CD14-positive monocyte (primary cell): Measurements from ENCODE around the gene GATAD2A. TPM values are rescaled to one million over a fixed set of nuclear protein-coding genes. Genes with fewer than 3 reads are reported as not detected.

ENCODE experiments used
- DNase-seq, 3 donors: peaks; one replicate each; pipeline ENCODE4 v3.0.0-alpha.2; 2011 to 2022
- H2AFZ ChIP-seq: 2 replicates; pipeline ENCODE4 v1.6.0; 2012; ENCODE audit warnings: mild to moderate bottlenecking, low read depth, low read length, inconsistent platforms; ENCODE audit not compliant: insufficient read depth, poor library complexity, severe bottlenecking
- H3K27ac ChIP-seq, 2 donors: 1 replicate in 1 of 2; 2 replicates in 1 of 2; pipeline ENCODE4 v1.5.1; 2012 to 2013; ENCODE audit warnings: low read length in 2 of 2, control low read depth in 1 of 2, inconsistent platforms in 1 of 2, low read depth in 1 of 2, mild to moderate bottlenecking in 1 of 2
- H3K27me3 ChIP-seq, 2 donors: one replicate each; pipeline versions ENCODE4 v1.6.0 to v1.6.1; 2011 to 2013; ENCODE audit warnings: low read length in 2 of 2; ENCODE audit not compliant: control insufficient read depth in 2 of 2, insufficient read depth in 2 of 2
- H3K36me3 ChIP-seq, 2 donors: replicated peaks in 1 of 2; 1 replicate in 1 of 2; 2 replicates in 1 of 2; pipeline versions ENCODE4 v1.5.1 to v1.6.1; 2012 to 2013; ENCODE audit warnings: low read length in 2 of 2, control low read depth in 1 of 2, inconsistent platforms in 1 of 2, mild to moderate bottlenecking in 1 of 2; ENCODE audit not compliant: insufficient read depth in 2 of 2, control insufficient read depth in 1 of 2
- H3K4me1 ChIP-seq, 2 donors: 1 replicate in 1 of 2; 2 replicates in 1 of 2; pipeline versions ENCODE4 v1.5.1 to v1.6.1; 2012 to 2013; ENCODE audit warnings: low read length in 2 of 2, control low read depth in 1 of 2, inconsistent platforms in 1 of 2, mild to moderate bottlenecking in 1 of 2, moderate library complexity in 1 of 2; ENCODE audit not compliant: insufficient read depth in 2 of 2, control insufficient read depth in 1 of 2
- H3K4me2 ChIP-seq: replicated peaks from 2 replicates; pipeline ENCODE3; 2012; ENCODE audit warnings: low read length, moderate library complexity, mild to moderate bottlenecking; ENCODE audit not compliant: poor library complexity, severe bottlenecking; ENCODE audit errors: extremely low read depth
- H3K4me3 ChIP-seq, 3 experiments: fragments of 200-600 bp in 1 of 3; sonication (generic) in 1 of 3; replicated peaks in 1 of 3; 1 replicate in 2 of 3; 2 replicates in 1 of 3; pipeline ENCODE4 v1.5.1; 2011 to 2013; ENCODE audit warnings: low read length in 3 of 3, mild to moderate bottlenecking in 3 of 3, control low read depth in 2 of 3, low read depth in 2 of 3, inconsistent platforms in 1 of 3, moderate library complexity in 1 of 3
- H3K79me2 ChIP-seq: 2 replicates; pipeline ENCODE4 v1.6.0; 2012; ENCODE audit warnings: mild to moderate bottlenecking, control low read depth, inconsistent platforms, low read length, moderate library complexity; ENCODE audit not compliant: insufficient read depth
- H3K9ac ChIP-seq: 2 replicates; pipeline ENCODE4 v1.6.0; 2017; ENCODE audit warnings: low read length, mild to moderate bottlenecking; ENCODE audit not compliant: insufficient read depth, poor library complexity, severe bottlenecking
- H3K9me3 ChIP-seq, 2 donors: replicated peaks in 1 of 2; 1 replicate in 1 of 2; 2 replicates in 1 of 2; pipeline versions ENCODE4 v1.5.1 to v1.6.1; 2012 to 2013; ENCODE audit warnings: low read length in 2 of 2, control low read depth in 1 of 2; ENCODE audit not compliant: control insufficient read depth in 1 of 2, insufficient read depth in 1 of 2
- H4K20me1 ChIP-seq: 2 replicates; pipeline ENCODE4 v1.6.0; 2012; ENCODE audit warnings: mild to moderate bottlenecking, low read length, control low read depth, moderate library complexity; ENCODE audit not compliant: insufficient read depth
- H3K27ac Mint-ChIP-seq, 7 donors: one replicate each; pipeline ENCODE4 v1.8.0; 2020; ENCODE audit warnings: mild to moderate bottlenecking in 7 of 7, mixed read lengths in 7 of 7, moderate library complexity in 6 of 7, inconsistent platforms in 2 of 7
- H3K27me3 Mint-ChIP-seq, 3 donors: one replicate each; pipeline ENCODE4 v1.8.0; 2021 to 2022; ENCODE audit warnings: low read depth in 3 of 3, mild to moderate bottlenecking in 3 of 3, mixed read lengths in 3 of 3, moderate library complexity in 3 of 3, inconsistent platforms in 1 of 3
- H3K36me3 Mint-ChIP-seq, 2 donors: one replicate each; pipeline ENCODE4 v1.8.0; 2020; ENCODE audit warnings: mixed read lengths in 2 of 2, inconsistent platforms in 1 of 2, mild to moderate bottlenecking in 1 of 2
- H3K4me1 Mint-ChIP-seq: one replicate; pipeline ENCODE4 v1.8.0; 2020; ENCODE audit warnings: mild to moderate bottlenecking, mixed read lengths
- H3K4me3 Mint-ChIP-seq, 2 donors: one replicate each; pipeline ENCODE4 v1.8.0; 2020; ENCODE audit warnings: mild to moderate bottlenecking in 2 of 2, mixed read lengths in 2 of 2, moderate library complexity in 1 of 2
- H3K9me3 Mint-ChIP-seq, 7 donors: one replicate each; pipeline ENCODE4 v1.8.0; 2020 to 2022; ENCODE audit warnings: mixed read lengths in 7 of 7, mild to moderate bottlenecking in 6 of 7, moderate library complexity in 6 of 7, inconsistent platforms in 2 of 7
- WGBS: methylation state at CpG from one replicate; pipeline ENCODE4 v1.1.5; 2013; ENCODE audit warnings: missing lambda C conversion rate; ENCODE audit not compliant: insufficient coverage; 5-methylcytosine and 5-hydroxymethylcytosine counted together
- intact Hi-C, 2 donors: fragments of 100-400 bp; cut with micrococcal nuclease; formaldehyde crosslinking; loops; one replicate each; pipeline versions ENCODE4 v1.15.0 to v1.15.1; 2023
- polyA plus RNA-seq, 3 donors: library from polyadenylated mRNA; depleted of rRNA in 1 of 3; unstranded in 2 of 3; stranded (reverse) in 1 of 3; fragments of 300-500 nt in 2 of 3; fragments of >200 nt in 1 of 3; fragmentation: Illumina TruSeq in 2 of 3; gene quantifications; 1 replicate in 2 of 3; 2 replicates in 1 of 3; pipeline ENCODE4 v1.2.3, GENCODE V29; 2012 to 2021
- TF ChIP-seq, protein P1 (sequence below): fragments of 200-600 bp; IDR thresholded peaks from one replicate; pipeline ENCODE4 v1.8.0; 2022; ENCODE audit warnings: antibody characterized with exemption, mild to moderate bottlenecking

Gene GATAD2A
- polyA plus RNA-seq, 3 donors = 8.0 to 35.9 (median 8.7) TPM

DNA sequence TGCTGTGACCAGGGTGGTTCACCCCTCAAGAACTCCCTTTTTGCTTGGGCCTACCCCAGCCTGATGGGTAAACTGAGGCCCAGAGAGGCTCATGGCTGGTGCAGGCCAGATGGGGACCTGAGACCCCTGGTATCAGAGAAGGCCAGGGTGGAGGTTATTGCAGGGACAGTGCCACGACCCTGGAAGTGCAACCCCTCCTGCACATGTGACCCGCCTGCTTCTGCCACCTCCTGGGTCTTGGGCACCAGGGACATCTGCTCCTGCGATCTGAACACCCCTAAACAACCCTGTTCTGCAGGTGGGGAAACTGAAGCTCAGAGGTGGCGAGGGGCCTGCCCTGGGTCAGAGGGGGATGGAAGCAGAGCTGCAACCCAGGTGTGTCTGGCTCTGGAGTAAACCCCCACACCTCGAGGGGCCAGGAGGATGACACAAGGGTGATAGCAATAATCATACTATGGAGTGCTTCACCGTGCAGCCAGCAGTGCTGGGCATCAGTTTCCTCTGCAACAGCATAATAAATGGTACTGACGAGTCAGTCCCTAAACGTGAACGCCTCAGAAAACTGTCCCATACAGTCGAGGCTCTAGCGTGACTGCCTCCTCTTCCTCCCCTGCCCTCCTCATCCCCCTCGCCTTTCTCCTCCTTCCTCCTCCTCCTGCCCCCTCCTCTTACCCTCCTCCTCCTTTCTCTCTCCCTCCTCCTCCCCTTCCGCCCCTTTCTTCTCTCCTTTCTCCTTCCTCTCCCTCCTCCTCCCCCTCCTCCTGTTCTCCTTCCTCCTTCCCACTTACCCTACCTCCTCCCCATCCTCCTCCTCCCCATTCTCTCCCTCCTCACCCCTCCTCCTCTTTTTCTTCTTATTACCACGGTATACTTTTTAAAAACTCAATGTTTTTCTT is 127.6 kb downstream of the GATAD2A start:
- Mint-ChIP-seq H3K4me3 (no peak overlapping the region), H3K27me3 (peaks cover 11 to 25% (median 21%) of the 10 kb centered on the region in 3 donors), H3K9me3 (peaks cover 0 to 11% (median 6%) of the 10 kb centered on the region in 7 donors), H3K36me3 (peaks cover 17 to 31% of the 10 kb centered on the region in 2 donors), H3K4me1 (peaks cover 11% of the 10 kb centered on the region), H3K27ac (no peak overlapping the region)
- Histone ChIP-seq H4K20me1 (no peaks in the 10 kb centered on the region), H2AFZ (no peak overlapping the region), H3K27ac (no peak overlapping the region), H3K4me3 (no peak overlapping the region), H3K9me3 (no peaks in the 10 kb centered on the region), H3K4me2 (no peak overlapping the region), H3K27me3 (peaks cover 0 to 14% of the 10 kb centered on the region in 2 donors), H3K9ac (no peak overlapping the region), H3K4me1 (peaks cover 1 to 3% of the 10 kb centered on the region in 2 donors), H3K79me2 (no peaks in the 10 kb centered on the region), H3K36me3 (peaks cover 7 to 15% of the 10 kb centered on the region in 2 donors)
- TF ChIP-seq, protein P1, sequence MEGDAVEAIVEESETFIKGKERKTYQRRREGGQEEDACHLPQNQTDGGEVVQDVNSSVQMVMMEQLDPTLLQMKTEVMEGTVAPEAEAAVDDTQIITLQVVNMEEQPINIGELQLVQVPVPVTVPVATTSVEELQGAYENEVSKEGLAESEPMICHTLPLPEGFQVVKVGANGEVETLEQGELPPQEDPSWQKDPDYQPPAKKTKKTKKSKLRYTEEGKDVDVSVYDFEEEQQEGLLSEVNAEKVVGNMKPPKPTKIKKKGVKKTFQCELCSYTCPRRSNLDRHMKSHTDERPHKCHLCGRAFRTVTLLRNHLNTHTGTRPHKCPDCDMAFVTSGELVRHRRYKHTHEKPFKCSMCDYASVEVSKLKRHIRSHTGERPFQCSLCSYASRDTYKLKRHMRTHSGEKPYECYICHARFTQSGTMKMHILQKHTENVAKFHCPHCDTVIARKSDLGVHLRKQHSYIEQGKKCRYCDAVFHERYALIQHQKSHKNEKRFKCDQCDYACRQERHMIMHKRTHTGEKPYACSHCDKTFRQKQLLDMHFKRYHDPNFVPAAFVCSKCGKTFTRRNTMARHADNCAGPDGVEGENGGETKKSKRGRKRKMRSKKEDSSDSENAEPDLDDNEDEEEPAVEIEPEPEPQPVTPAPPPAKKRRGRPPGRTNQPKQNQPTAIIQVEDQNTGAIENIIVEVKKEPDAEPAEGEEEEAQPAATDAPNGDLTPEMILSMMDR = no peak
- WGBS = 55% methylated on average over 9 of the region's 14 CpGs
- DNase-seq = no peak
- intact Hi-C loops = loop anchor here (1.0 to 10.0 kb wide), 5 partner anchors 111 to 426 kb away; no protein-coding TSS in a partner anchor

DNA sequence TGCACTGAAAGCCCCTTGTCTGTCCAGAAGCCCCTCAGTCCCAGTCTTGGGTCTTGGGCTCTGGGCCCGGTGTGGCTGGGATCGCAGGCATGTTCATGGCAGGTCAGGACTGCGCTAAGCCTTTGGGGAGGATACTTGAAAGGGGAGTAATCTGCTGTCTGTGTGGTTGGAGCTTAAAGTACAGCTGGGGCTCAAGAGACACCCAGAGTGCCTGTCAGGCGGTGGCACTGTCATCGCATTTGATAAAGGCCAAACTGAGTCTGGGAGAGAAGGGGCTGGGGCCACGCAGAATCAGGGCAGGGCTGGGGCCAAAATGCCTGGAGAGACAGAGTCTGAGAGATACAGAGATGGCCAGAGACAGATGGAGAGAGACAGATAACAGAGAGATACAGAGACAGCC is 128.4 kb downstream of the GATAD2A start:
- H3K4me3 Mint-ChIP-seq = no peak overlapping the region
- intact Hi-C loops = loop anchor here (2.0 to 10.0 kb wide), 4 partner anchors 111 to 425 kb away; no protein-coding TSS in a partner anchor

More for the DNA sequence above, 128.4 kb downstream of the GATAD2A start:
- Mint-ChIP-seq H3K27ac (peak overlapping the region in 1 of 7 donors; percentile 4), H3K4me1 (peaks cover 17% of the 10 kb centered on the region), H3K9me3 (peaks cover 0 to 11% (median 7%) of the 10 kb centered on the region in 7 donors), H3K27me3 (peaks cover 17 to 30% (median 28%) of the 10 kb centered on the region in 3 donors), H3K36me3 (peaks cover 12 to 24% of the 10 kb centered on the region in 2 donors)
- H4K20me1 ChIP-seq = no peaks in the 10 kb centered on the region
- TF ChIP-seq, protein P1 = no peak
- H2AFZ ChIP-seq = no peak overlapping the region
- peaks cover 6 to 21% of the 10 kb centered on the region in 2 donors for H3K27me3 ChIP-seq
- DNase-seq = no peak
- no peak overlapping the region for H3K4me2 ChIP-seq
- WGBS = 97% methylated on average over 6 of the region's 6 CpGs
- H3K9me3 ChIP-seq = peaks cover 0 to 7% of the 10 kb centered on the region in 2 donors
- H3K9ac ChIP-seq = no peak overlapping the region
- no peaks in the 10 kb centered on the region for H3K79me2 ChIP-seq
- no peak overlapping the region for H3K4me3 ChIP-seq
- no peak overlapping the region for H3K27ac ChIP-seq
- peaks cover 2 to 11% of the 10 kb centered on the region in 2 donors for H3K36me3 ChIP-seq
- peaks cover 7 to 9% of the 10 kb centered on the region in 2 donors for H3K4me1 ChIP-seq
